HepG2 (cell line): ENCODE results near the gene ABCA2. TPM values are rescaled to one million over a fixed set of nuclear protein-coding genes. Genes with fewer than 3 reads are reported as not detected.

Experiments used
- ATAD3A ChIP-seq: sonication (generic); formaldehyde crosslinking; IDR thresholded peaks from 2 replicates; pipeline ENCODE4 v1.4.0; 2020; ENCODE audit warnings: missing genetic modification reagents
- CCDC6 ChIP-seq: sonication (generic); formaldehyde crosslinking; IDR thresholded peaks from 2 replicates; pipeline ENCODE4 v1.8.1; 2022; ENCODE audit warnings: mild to moderate bottlenecking, missing genetic modification reagents, moderate library complexity
- DMAP1 ChIP-seq: IDR thresholded peaks from 2 replicates; pipeline ENCODE4 v1.6.1; 2016
- HDAC6 ChIP-seq: fragments of 200-600 bp; sonication (generic); IDR thresholded peaks from 2 replicates; pipeline ENCODE4 v1.7.0; 2017; ENCODE audit warnings: mild to moderate bottlenecking, antibody characterized with exemption, low read length, low read depth
- HMGXB3 ChIP-seq: sonication (generic); formaldehyde crosslinking; IDR thresholded peaks from 2 replicates; pipeline ENCODE4 v1.4.0; 2020; ENCODE audit warnings: missing genetic modification reagents, borderline replicate concordance
- KMT2A ChIP-seq: sonication (generic); formaldehyde crosslinking; IDR thresholded peaks from 2 replicates; pipeline ENCODE4 v1.4.0; 2020; ENCODE audit warnings: missing genetic modification reagents
- MXD3 ChIP-seq: IDR thresholded peaks from 2 replicates; pipeline ENCODE4 v1.6.1; 2016; ENCODE audit warnings: mild to moderate bottlenecking, missing biosample characterization, missing genetic modification reagents
- NFYC ChIP-seq: IDR thresholded peaks from 2 replicates; pipeline ENCODE4 v1.6.1; 2016; ENCODE audit warnings: missing genetic modification reagents, missing compliant biosample characterization
- NR0B2 ChIP-seq: sonication (generic); formaldehyde crosslinking; IDR thresholded peaks from 2 replicates; pipeline ENCODE4 v1.4.0; 2020; ENCODE audit warnings: mild to moderate bottlenecking, missing genetic modification reagents
- NR1H2 ChIP-seq: sonication (generic); formaldehyde crosslinking; IDR thresholded peaks from 2 replicates; pipeline ENCODE4 v1.8.1; 2022; ENCODE audit warnings: low read depth, missing genetic modification reagents, borderline replicate concordance
- PATZ1 ChIP-seq: sonication (generic); formaldehyde crosslinking; IDR thresholded peaks from 2 replicates; pipeline ENCODE4 v1.4.0; 2020; ENCODE audit warnings: missing genetic modification reagents
- SNAPC2 ChIP-seq: sonication (generic); formaldehyde crosslinking; IDR thresholded peaks from 2 replicates; pipeline ENCODE4 v1.8.1; 2022; ENCODE audit warnings: mild to moderate bottlenecking, missing genetic modification reagents
- SOX13 ChIP-seq, 3 experiments: fragments of 450-650 bp in 1 of 3; sonication (generic) in 1 of 3; formaldehyde crosslinking in 1 of 3; IDR thresholded peaks in 2 of 3; conservative IDR thresholded peaks in 1 of 3; 2 replicates each; pipeline versions ENCODE4 v1.5.0 to v1.6.1; 2016 to 2020; ENCODE audit warnings: antibody characterized with exemption in 1 of 3, mild to moderate bottlenecking in 1 of 3, missing compliant biosample characterization in 1 of 3, missing genetic modification reagents in 1 of 3, moderate library complexity in 1 of 3
- TSC22D2 ChIP-seq: sonication (generic); formaldehyde crosslinking; IDR thresholded peaks from 2 replicates; pipeline ENCODE4 v1.5.1; 2020; ENCODE audit warnings: missing genetic modification reagents, mild to moderate bottlenecking, borderline replicate concordance
- ZNF253 ChIP-seq: sonication (generic); formaldehyde crosslinking; IDR thresholded peaks from 2 replicates; pipeline ENCODE4 v1.8.0; 2022; ENCODE audit warnings: mild to moderate bottlenecking, missing genetic modification reagents, borderline replicate concordance
- ZNF282 ChIP-seq: fragments of 450-650 bp; IDR thresholded peaks from 2 replicates; pipeline ENCODE4 v1.6.1; 2018; ENCODE audit not compliant: partially characterized antibody
- ZNF484 ChIP-seq: sonication (generic); formaldehyde crosslinking; IDR thresholded peaks from 2 replicates; pipeline ENCODE4 v1.5.1; 2020; ENCODE audit warnings: mild to moderate bottlenecking, low read depth, missing genetic modification reagents, borderline replicate concordance
- ZNF546 ChIP-seq: sonication (generic); formaldehyde crosslinking; conservative IDR thresholded peaks from 2 replicates; pipeline ENCODE4 v1.8.1; 2023; ENCODE audit warnings: mild to moderate bottlenecking, missing genetic modification reagents
- ZNF670 ChIP-seq: sonication (generic); formaldehyde crosslinking; IDR thresholded peaks from 2 replicates; pipeline ENCODE4 v1.8.0; 2022; ENCODE audit warnings: mild to moderate bottlenecking, missing genetic modification reagents, borderline replicate concordance
- ZNF703 ChIP-seq: sonication (generic); formaldehyde crosslinking; IDR thresholded peaks from 2 replicates; pipeline ENCODE4 v1.5.1; 2020; ENCODE audit warnings: missing genetic modification reagents, mild to moderate bottlenecking, moderate library complexity, borderline replicate concordance
- polyA plus RNA-seq, 8 experiments: library from polyadenylated mRNA; depleted of rRNA in 3 of 8; stranded (reverse) in 7 of 8; unstranded in 1 of 8; fragments of >200 nt; fragmentation: Illumina TruSeq in 4 of 8; extraction: Trizol in 4 of 8; gene quantifications; 2 replicates each; pipeline versions ENCODE4 v1.2.1 to v1.2.3, GENCODE V29; 2011 to 2016; ENCODE audit warnings: low read depth in 4 of 8, missing spikeins in 1 of 8, mixed read lengths in 1 of 8; ENCODE audit not compliant: insufficient read depth in 1 of 8
- total RNA-seq, 5 experiments: library from RNA; depleted of rRNA; stranded (reverse); fragments of >200 nt; fragmentation: Illumina TruSeq; extraction: Trizol; gene quantifications; 2 replicates each; pipeline ENCODE4 v1.2.3, GENCODE V29; 2016; ENCODE audit warnings: low read depth in 1 of 5
- TF ChIP-seq, protein P1 (sequence below): sonication (generic); formaldehyde crosslinking; IDR thresholded peaks from 2 replicates; pipeline ENCODE4 v1.8.0; 2023; ENCODE audit warnings: mild to moderate bottlenecking, missing genetic modification reagents

ABCA2 gene
- total and polyA plus RNA-seq, 2 of the 13 experiments (the other 11 are each of a cell fraction or from before 2014, with no cell fraction given), result 2.9 to 19.2 TPM

- TF ChIP-seq, protein P1, sequence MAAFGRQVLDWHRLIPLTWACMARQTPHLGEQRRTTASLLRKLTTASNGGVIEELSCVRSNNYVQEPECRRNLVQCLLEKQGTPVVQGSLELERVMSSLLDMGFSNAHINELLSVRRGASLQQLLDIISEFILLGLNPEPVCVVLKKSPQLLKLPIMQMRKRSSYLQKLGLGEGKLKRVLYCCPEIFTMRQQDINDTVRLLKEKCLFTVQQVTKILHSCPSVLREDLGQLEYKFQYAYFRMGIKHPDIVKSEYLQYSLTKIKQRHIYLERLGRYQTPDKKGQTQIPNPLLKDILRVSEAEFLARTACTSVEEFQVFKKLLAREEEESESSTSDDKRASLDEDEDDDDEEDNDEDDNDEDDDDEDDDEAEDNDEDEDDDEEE, result no peak
- no peak for TF ChIP-seq ZNF703
- TF ChIP-seq ATAD3A (CRISPR knock-in tag), result no peak
- TF ChIP-seq NR0B2 (CRISPR knock-in tag), result no peak
- no peak for TF ChIP-seq ZNF670
- TF ChIP-seq TSC22D2 (CRISPR knock-in tag), result peak; percentile 57; the same call in 1 of the 2 replicates
- TF ChIP-seq ZNF546 (CRISPR knock-in tag), result no peak; the same call in 1 of the 2 replicates
- no peak for TF ChIP-seq NFYC (CRISPR knock-in tag)
- no peak for TF ChIP-seq HDAC6
- TF ChIP-seq ZNF484, result no peak
- TF ChIP-seq SOX13 (IDR thresholded peaks at IDR 0.05), result no peak
- TF ChIP-seq SOX13 (CRISPR knock-in tag; conservative IDR thresholded peaks at IDR 0.05 in 1 of 2, IDR thresholded peaks at IDR 0.05 in 1 of 2), result 0 out of 4 replicates have a peak, but pooled peaks of 1 of the 2 experiments have one; percentile 29
- TF ChIP-seq KMT2A (CRISPR knock-in tag), result no peak
- 0 out of 2 replicates have a peak, but pooled peaks have one; percentile 18 for TF ChIP-seq CCDC6 (CRISPR knock-in tag)
- TF ChIP-seq PATZ1, result peak; percentile 66
- TF ChIP-seq NR1H2, result no peak
- 0 out of 2 replicates have a peak, but pooled peaks have one; percentile 38 for TF ChIP-seq DMAP1 (CRISPR knock-in tag)
- TF ChIP-seq ZNF253 (CRISPR knock-in tag), result no peak
- TF ChIP-seq MXD3 (CRISPR knock-in tag), result no peak
- peak; percentile 13; the same call in 1 of the 2 replicates for TF ChIP-seq HMGXB3
- no peak for TF ChIP-seq SNAPC2
- TF ChIP-seq ZNF282, result no peak
Observed at GRCh38 chr9:137054932-137055384, 26.9 kb upstream of the ABCA2 start (continued).
